ENCODE results near the gene NHSL2. TPM values are rescaled to one million over a fixed set of nuclear protein-coding genes. Genes with fewer than 3 reads are reported as not detected.

The NHSL2 gene
- total RNA-seq, 2 experiments from 2014 or later, result 0.10 to 0.31 TPM

DNA sequence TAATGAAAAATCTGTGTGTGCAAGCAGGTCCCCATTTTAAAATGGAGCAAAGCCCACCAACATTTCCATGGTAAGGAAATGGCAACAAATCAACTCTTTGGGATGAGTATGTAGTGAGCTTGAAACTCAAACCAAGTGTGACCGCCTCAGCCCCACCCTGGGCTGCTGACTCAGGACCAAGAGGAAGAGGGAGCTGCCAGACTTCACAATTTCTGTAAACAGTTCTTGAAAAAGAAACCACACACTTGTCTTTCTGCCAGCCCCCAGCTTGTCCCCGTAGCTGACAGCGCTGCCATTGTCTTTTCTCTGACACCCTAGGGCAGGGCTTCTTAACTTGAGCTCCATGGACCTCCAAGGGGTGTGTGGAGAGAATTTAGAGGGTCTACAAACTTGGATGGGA, 210.7 kb downstream of the NHSL2 start:
- no peaks in the 10 kb centered on the region for H3K36me3 Mint-ChIP-seq
- H3K27ac Mint-ChIP-seq, result no peak overlapping the region
- H3K9me3 Mint-ChIP-seq, result no peaks in the 10 kb centered on the region
- DNase-seq, result no peak
- no peak overlapping the region for H3K4me3 Mint-ChIP-seq
- H3K4me1 Mint-ChIP-seq, result peaks cover 13% of the 10 kb centered on the region
- H3K27me3 Mint-ChIP-seq, result peaks cover 22% of the 10 kb centered on the region

DNA sequence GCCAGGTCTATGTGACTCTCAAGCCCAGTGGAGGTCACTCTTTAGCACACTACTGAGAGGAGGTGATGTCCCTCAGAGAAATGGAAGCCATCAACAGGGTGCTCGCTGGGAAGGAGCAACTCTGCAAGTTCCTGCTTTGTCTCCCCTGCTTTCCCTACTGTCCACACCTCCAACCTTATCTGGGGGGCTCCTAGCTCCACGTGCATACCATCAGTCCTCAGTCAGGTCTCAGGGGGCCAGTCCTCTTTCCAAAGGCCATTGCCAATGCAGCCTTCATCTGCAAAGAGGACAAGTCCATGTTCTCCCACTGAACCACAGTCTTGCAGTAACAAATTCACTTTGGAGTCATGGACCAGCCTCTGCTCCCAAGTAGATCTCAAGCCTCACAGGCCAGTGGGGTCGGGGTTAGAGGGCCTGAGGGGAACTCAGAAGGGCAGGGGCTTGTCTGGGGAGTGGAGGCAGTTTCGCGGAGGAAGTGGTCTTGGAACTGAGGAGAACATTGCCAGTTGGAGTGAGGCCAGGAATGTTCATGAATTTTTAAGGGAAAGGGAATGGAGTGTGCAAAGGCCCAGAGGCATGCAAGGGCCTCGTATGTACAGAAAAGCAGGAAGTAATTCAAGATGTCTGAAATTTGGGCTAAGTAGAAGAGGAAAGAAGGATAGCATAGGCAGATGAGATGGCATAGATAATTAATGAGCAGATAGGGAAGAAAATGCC, 212.1 kb downstream of the NHSL2 start:
- peaks cover 16% of the 10 kb centered on the region for H3K4me1 Mint-ChIP-seq
- H3K36me3 Mint-ChIP-seq, result no peaks in the 10 kb centered on the region
- no peak overlapping the region for H3K27ac Mint-ChIP-seq
- DNase-seq, result no peak
- peaks cover 27% of the 10 kb centered on the region for H3K27me3 Mint-ChIP-seq
- no peaks in the 10 kb centered on the region for H3K9me3 Mint-ChIP-seq
- H3K4me3 Mint-ChIP-seq, result no peak overlapping the region

DNA sequence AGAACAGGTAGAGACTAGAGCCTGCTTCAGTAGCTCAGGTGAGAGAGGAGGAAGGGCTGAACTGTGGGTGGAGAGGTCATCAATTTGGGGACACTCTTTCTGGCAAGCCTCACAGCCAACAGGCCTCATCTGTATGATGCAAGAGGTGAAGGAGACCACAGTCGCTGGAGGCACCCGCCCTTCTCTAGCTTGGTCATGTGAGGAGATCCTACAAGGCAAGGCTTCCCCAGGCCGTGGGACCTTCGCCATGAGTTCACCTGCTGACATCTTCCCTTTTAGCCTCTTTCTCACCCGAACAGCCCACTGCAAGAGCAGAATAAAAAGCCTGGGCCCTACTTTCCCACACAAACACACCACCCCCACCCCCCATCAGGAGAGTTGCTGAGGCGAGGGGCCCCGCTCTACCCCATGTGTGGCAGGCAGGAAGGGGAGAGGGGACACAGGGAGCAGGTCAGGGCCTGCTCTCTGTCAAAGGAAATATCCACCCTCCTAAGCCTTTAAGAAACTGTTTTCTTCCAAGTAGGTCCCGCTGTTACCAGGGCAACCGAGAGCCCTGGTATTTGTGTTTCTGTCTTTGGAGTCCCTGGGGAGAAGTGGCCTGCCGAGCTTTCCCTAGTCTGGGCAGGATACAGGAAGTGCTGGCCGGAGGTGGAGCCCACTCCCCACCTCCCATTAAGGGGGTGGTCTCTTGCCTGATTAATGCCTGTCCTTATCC, 213.0 kb downstream of the NHSL2 start:
- Mint-ChIP-seq H3K27ac (no peak overlapping the region), H3K4me1 (peaks cover 16% of the 10 kb centered on the region), H3K4me3 (no peak overlapping the region), H3K36me3 (no peaks in the 10 kb centered on the region), H3K27me3 (peaks cover 34% of the 10 kb centered on the region), H3K9me3 (no peaks in the 10 kb centered on the region)
- no peak for DNase-seq

DNA sequence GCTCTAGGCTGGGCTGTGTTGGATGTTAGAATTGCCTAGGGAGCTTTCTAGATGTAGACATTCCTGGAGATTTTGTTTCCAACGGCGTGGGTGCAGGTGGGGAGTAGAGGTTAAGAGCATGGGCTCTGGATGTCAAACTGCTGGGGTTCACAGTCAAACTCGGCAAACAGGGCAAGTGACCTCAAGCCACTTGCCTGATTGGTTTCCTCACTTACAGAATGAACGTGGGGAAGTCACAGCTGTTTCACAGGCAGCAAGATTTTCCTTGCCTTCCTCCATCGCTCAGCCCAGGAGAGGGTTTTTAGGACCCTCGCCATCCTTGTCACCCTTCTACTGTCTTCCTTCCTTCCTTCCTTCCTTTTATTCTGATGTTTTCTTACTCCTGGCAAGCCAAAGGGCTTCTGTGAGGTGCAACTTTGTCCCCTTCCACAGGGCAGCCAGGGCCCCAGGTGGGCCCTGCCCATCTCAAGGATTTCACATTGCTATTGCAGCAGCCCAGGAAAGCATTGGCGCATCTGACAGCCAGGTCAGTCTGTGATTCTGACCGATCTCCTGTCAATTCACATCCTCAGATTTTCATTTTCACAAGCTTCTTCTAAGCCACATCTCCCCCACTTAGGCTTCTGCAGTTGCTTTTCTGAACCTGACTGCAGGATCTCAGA, 214.0 kb downstream of the NHSL2 start:
- Mint-ChIP-seq H3K4me3 (no peak overlapping the region), H3K36me3 (no peaks in the 10 kb centered on the region), H3K27ac (no peak overlapping the region), H3K4me1 (peaks cover 16% of the 10 kb centered on the region), H3K9me3 (no peaks in the 10 kb centered on the region), H3K27me3 (peaks cover 44% of the 10 kb centered on the region)
- DNase-seq, result no peak

DNA sequence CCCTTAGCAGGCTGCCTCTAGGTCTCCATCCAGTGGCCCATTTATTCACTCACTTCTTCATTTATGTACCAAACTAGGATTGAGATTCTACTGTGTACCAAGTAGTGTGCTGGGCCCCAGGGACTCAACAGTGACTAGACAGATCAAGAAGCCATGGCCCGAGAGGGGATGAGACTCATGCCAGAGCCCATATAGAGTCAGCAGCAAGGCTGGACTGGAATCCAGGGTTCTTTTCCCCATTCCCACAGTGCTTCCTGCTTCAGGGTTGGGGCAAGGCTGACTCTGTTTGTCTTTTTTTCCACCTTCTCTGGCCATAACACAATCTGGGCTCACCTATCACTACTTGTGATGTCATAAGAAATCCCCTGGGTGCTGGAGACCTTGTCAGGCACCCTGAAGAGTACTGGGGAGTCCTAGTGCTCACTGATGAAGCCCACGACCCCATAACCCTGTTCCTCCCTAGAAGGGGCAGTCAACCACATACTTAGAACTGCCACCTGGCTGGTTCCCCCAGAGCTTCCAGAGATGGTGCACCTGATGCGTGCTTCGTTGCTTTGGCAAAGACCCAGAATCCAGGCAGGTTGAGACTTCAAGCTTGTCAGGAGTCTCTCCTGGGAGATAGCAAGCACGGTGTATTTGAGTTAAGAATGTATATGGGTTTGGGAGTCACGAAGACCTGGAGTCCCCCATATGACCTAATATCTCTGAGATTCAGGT, 214.8 kb downstream of the NHSL2 start:
- no peak overlapping the region for H3K4me3 Mint-ChIP-seq
- no peaks in the 10 kb centered on the region for H3K36me3 Mint-ChIP-seq
- DNase-seq, result no peak
- H3K4me1 Mint-ChIP-seq, result peaks cover 16% of the 10 kb centered on the region
- H3K9me3 Mint-ChIP-seq, result no peaks in the 10 kb centered on the region
- peaks cover 46% of the 10 kb centered on the region for H3K27me3 Mint-ChIP-seq
- H3K27ac Mint-ChIP-seq, result no peak overlapping the region

DNA sequence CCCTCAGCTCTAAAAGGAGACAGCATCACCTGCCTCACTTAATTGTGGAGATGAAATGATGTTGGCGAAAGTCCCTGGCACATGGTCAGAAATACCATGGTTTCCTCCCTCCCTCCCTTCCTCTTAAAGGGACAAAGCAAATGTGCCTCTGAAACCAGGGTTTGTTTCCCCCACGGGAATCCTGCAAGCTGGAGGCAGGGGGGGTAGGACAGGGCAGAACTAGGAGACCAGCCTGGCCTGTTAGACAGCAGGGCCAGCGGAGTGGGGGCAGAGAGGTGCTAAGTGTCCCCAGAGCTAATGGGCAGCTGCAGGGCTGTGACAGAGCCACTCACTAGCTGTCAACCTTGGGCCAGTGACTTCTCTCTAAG, 215.4 kb downstream of the NHSL2 start:
- H3K9me3 Mint-ChIP-seq, result no peaks in the 10 kb centered on the region
- no peak overlapping the region for H3K4me3 Mint-ChIP-seq
- no peaks in the 10 kb centered on the region for H3K36me3 Mint-ChIP-seq
- DNase-seq, result no peak
- peaks cover 48% of the 10 kb centered on the region for H3K27me3 Mint-ChIP-seq
- peaks cover 13% of the 10 kb centered on the region for H3K4me1 Mint-ChIP-seq
- H3K27ac Mint-ChIP-seq, result no peak overlapping the region

DNA sequence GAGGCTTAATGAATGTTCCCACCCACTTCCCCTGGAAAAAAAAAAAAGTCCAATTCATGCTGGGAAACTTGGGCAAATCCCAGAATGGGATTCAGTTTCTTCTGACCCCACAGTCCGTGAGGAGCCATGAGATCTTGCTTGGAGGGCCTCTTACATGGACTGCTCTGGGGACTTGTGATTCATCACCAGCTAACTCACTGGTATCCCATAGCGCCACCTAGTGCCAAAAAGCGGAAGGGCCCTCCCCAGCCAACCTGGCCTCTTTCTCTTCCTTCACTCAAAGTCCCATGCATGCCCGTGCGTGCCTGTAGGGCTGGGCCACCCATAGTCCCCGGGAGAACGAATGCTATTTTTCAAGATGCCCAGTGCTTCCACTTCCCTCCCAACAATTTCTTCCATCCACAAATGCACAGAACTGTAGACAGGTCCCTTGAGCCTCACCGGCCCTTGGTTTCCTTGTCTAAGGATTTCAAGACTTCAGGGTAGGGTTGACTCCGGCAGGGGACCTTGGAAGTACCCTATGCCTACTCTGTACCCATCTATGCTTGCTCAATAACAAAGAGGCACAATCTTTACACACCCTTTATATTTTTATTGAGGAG, 216.0 kb downstream of the NHSL2 start:
- H3K36me3 Mint-ChIP-seq, result no peaks in the 10 kb centered on the region
- DNase-seq, result peak; percentile 59
- no peak overlapping the region for H3K27ac Mint-ChIP-seq
- H3K4me3 Mint-ChIP-seq, result no peak overlapping the region
- peaks cover 9% of the 10 kb centered on the region for H3K4me1 Mint-ChIP-seq
- H3K9me3 Mint-ChIP-seq, result no peaks in the 10 kb centered on the region
- peaks cover 52% of the 10 kb centered on the region for H3K27me3 Mint-ChIP-seq

DNA sequence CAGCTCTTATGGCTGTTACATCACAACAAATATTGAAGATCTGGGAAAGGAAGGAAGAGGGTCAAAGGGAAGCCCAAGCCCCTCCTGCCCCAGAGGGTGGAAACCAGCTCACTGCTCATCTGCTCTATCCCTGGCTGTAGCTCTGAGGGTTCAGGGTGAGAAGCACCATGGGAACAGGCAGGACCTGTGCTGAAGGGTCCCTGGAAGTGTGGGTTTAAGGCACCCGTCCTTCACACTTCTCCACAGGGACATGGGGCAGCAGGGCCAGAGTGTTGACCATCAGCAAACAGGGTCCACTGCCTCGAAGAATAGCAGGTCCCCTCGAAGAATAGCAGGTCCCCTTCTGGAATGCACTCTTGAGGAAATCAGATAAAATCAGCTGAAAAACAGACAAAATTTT, 216.7 kb downstream of the NHSL2 start:
- no peaks in the 10 kb centered on the region for H3K36me3 Mint-ChIP-seq
- no peak for DNase-seq
- peaks cover 8% of the 10 kb centered on the region for H3K4me1 Mint-ChIP-seq
- no peak overlapping the region for H3K4me3 Mint-ChIP-seq
- H3K27me3 Mint-ChIP-seq, result peaks cover 56% of the 10 kb centered on the region
- no peak overlapping the region for H3K27ac Mint-ChIP-seq
- H3K9me3 Mint-ChIP-seq, result no peaks in the 10 kb centered on the region

DNA sequence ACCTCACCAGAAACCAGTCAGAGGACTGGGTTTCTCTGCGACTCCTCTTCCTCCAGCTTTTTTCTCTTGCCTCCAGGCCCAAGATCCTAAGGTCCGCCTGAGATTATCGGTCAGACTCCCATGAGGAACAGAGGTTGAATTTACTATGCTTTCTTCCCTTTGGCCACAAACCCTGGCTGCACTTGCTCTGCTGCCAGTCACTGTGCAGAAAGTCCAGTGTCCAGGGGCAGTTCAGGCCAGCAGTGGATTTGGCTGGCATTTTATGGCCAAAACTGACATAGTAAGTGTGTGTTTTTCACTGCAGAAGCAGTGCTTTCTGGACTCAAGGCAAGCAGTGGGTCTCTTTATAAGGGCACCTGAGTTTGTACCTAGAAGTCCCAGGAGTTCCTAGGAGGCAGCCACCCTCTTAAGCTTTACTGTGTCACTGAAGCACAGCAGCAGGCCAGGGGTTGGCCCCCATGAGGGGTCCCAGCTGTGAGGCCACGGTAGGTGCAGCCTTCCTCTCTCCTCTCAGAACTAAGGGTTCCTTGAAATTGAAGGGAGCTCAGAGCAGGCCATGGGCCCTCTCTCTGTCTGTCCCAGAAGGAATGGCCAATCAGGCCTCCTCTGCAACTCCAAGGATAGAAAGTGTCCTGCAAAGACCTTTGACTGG, 217.7 kb downstream of the NHSL2 start:
- Mint-ChIP-seq H3K9me3 (no peaks in the 10 kb centered on the region), H3K36me3 (no peaks in the 10 kb centered on the region), H3K4me1 (peaks cover 8% of the 10 kb centered on the region), H3K4me3 (no peak overlapping the region), H3K27ac (no peak overlapping the region), H3K27me3 (peaks cover 65% of the 10 kb centered on the region)
- no peak for DNase-seq

DNA sequence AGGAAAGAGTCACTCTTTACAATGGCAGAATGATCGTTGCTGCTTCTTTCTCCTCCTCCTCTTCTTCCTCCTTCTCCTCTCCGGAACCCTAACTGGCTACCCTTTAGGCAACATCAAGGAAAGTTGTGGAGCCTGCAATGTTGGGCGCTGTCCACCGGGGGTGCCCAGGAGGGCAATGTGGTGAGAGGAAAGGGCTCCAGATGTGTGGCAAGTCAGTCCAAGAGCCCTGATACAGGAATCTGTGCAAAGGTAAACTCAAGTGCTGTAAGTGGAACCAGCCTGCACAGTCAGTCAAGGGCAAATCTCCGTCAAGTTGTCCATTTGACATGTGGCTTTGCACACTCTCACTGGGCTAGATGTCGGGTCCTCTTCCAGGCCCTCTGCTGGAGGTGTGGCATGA, 218.2 kb downstream of the NHSL2 start:
- Mint-ChIP-seq H3K9me3 (no peaks in the 10 kb centered on the region), H3K27ac (no peak overlapping the region), H3K4me1 (peaks cover 8% of the 10 kb centered on the region), H3K4me3 (no peak overlapping the region), H3K36me3 (no peaks in the 10 kb centered on the region), H3K27me3 (peaks cover 68% of the 10 kb centered on the region)
- peak; percentile 27 for DNase-seq

DNA sequence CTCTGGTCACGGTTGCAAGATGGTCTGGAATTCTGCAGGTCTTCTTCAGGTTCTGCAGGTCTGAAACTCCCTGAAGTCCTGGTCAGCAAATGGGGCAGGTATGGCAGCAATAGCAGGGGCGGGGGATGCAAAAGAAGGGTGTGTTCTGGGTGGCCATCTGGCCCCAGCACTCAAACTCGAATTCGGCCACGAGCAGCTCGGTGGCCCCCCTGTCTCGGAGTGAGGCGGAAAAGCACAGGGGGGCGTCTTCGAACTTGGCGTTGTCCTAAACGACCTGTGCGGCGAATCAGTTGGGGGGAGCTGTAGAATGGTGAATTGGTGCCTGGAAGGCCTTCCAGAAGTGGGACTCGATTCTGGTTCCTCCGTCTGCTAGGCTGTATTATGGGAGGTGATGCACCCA, 219.0 kb downstream of the NHSL2 start:
- Mint-ChIP-seq H3K36me3 (no peaks in the 10 kb centered on the region), H3K27ac (no peak overlapping the region), H3K4me3 (no peak overlapping the region), H3K9me3 (no peaks in the 10 kb centered on the region), H3K27me3 (peaks cover 67% of the 10 kb centered on the region), H3K4me1 (peaks cover 8% of the 10 kb centered on the region)
- DNase-seq, result no peak

DNA sequence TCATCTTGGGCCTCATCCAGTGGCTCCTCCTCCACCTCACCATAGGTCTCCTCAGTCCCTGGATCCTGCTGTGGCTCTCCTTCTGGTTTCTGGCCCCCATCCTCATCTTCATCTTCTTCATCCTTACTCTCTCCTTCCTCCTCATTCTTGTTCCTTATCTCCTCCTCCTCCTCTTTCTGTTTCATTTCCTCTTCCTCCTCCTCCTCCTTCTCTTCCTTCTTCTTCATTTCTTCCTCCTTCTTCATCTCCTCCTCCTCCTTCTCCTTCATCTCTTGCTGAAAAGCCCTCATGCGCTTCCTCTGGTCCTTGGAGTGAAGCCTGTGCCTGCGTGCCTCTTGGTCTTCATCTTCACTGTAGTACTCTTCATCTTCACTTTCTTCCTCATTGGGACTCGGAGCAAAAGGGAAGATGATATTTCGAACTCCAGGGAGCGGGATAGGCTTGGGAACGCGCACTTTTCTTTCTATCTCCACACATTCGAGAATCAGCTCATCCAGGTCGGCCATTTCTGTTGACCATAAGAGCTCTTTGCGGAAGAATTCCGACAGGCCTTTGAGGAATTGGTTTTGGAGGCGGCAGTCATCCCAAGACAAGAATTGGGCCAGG, 219.6 kb downstream of the NHSL2 start:
- Mint-ChIP-seq H3K4me1 (peaks cover 8% of the 10 kb centered on the region), H3K4me3 (no peak overlapping the region), H3K27ac (no peak overlapping the region), H3K36me3 (no peaks in the 10 kb centered on the region), H3K27me3 (peaks cover 62% of the 10 kb centered on the region), H3K9me3 (no peaks in the 10 kb centered on the region)
- no peak for DNase-seq

DNA sequence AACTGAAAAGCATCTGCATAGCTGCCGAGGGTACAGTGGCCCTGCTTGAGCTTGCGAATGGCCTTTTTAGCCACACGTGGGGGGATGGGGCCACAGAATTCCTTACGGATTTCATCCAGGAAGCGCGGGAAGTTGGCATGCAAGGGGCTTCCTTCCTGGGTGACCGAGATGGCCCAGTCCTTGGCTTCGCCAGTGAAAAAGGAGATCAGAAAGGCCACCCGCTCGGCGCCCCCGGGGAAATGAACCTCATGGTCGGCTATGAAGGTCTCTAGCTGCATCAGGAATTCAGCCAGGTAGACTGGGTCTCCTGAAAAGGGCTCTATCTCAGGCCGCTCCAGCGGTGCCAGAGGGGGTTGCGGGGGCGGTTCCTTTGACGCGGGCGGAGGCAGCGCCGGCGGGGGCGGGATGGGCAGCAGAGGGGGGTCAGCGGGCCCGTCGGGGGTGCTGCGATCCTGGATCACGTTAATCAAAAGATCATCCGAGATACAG, 220.2 kb downstream of the NHSL2 start:
- Mint-ChIP-seq H3K4me1 (peaks cover 8% of the 10 kb centered on the region), H3K9me3 (no peaks in the 10 kb centered on the region), H3K4me3 (no peak overlapping the region), H3K27ac (no peak overlapping the region), H3K36me3 (no peaks in the 10 kb centered on the region), H3K27me3 (peaks cover 58% of the 10 kb centered on the region)
- no peak for DNase-seq

Data from activated naive CD8-positive, alpha-beta T cell treated with anti-CD3 and anti-CD28 coated beads for 36 hours (primary cell).